ENCODE data around the gene TMEM179.

GRCh38 chr14:104604458-104605449 lies at the start of gene TMEM179:
- TF ChIP-seq POLR2A (IDR thresholded peaks at IDR 0.05), result no peak
- no peak for TF ChIP-seq CTCF (IDR thresholded peaks at IDR 0.05)
